NK-92 (cell line): ENCODE data around the gene IRF2.

Source experiments
- DNase-seq: peaks from one replicate; lab custom pipeline; 2025; ENCODE audit not compliant: unreplicated experiment; lab: John Stamatoyannopoulos, UW

Gene IRF2

DNA sequence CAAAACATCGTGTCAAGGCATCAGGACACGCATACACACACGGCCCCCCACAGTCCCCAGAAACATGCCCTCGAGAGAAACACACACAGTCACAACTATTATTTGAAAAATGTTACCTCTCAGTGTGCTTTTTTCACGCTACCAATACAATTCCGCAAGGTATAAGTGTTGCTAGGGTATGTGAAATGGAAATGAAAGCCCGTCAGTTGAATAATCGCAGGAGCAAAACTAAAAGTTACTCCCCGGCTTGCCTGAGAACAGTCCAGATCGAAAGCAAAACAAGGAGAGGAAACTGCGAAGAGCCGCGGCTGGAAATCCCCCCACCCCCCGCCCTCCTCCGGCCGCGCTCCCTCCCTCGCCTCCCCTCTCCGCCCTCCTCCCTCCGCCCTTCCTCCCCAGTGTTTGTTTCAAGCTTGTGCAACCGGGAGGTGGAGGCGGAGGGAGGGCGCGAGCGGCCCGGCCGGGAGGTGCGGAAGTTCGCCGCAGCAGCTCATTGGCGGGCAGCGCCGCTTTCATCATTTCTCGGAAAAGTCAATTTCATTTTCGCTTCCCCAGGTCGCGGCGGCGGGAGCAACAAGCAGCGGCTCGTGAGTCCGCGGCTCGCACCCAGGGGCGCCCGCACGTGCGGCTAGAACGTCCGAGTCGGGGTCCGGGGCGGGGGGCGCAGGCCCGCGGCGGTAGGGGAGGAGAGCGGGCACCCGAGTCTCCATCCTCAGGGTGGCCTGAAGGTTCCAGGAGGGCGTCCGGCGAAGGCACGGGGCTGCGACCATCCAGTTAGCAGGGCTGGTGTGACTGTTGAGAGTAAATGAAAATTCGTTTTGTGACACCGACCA lies at the start of gene IRF2:
Gene IRF2, minus strand, starts transcription at position 288 of the 833 bp plus-strand sequence. CDS start 45,486 bp downstream, outside the sequence.
- peak; percentile 84 for DNase-seq

DNA sequence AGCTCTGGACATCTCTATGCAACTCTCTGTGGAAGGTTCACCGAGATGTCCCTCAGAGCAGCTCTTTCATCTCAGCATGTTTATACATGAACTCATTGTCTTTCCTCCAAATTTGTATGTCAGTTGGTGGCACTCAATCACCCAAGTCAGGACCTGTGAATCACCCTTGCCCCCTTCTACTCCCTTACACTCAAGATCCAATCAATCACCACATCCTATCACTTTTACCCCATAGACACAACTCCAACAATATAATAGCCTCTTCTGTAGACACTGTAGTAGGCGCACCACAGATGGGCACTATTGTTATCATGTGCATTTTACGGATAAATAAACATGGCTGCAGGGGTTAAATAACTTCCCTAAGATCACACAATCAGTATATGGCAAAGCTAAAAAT lies 41.3 kb upstream of the IRF2 start:
- no peak for DNase-seq

DNA sequence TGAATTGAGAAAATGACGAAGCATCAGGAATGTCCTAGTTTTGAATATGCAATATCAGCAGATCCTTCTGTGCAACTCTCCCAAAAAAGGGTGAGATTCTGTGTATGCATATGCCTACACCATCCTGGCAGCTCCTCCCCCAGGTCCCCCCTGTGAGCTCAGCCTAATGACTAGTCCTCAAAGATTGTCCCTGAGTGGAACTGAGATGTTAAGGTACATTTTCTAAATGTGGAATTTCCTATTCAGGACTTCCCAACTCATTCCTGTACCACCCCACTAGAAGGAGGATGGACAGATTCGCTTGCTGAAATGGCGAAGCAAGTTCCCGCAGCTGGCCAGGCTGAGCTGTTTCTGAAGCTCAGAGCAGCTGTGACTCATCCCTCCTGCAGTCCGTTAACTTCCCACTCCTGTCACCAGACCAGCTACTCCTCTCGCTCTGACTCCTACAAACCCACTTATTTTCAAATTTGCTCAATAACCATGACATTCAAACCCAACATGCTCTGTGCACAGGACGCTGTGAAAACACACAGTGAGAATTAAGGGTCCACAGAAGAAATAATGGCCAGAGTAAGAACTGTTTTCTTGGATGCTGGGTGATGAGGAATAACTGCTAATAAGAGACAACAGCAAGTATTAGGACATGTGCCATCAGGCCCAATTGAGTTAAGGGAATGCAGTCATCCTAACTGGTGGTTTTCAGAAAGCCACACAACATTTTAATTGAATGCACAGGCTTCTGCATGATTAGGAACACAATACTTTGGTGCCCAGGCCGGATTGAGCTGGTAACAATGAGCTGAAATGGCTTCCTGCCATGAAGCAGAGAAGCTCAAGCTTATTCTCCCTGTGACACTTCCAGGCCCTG lies 40.0 kb upstream of the IRF2 start:
- no peak for DNase-seq

DNA sequence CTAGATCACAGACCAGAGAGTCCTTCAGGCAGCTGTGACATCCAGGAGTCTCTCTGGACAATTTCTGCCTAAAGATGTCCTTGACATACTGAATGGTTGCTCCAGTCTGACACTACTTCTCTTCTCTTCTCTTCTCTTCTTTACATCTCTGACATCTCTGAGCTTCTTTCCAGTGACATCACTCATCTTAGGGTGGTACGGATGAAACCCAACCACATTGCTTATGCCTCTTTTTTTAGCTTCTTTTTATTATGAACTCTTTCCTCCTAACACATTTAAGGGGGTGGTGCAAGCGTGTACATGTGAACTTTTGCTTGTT lies 39.4 kb upstream of the IRF2 start:
- no peak for DNase-seq

DNA sequence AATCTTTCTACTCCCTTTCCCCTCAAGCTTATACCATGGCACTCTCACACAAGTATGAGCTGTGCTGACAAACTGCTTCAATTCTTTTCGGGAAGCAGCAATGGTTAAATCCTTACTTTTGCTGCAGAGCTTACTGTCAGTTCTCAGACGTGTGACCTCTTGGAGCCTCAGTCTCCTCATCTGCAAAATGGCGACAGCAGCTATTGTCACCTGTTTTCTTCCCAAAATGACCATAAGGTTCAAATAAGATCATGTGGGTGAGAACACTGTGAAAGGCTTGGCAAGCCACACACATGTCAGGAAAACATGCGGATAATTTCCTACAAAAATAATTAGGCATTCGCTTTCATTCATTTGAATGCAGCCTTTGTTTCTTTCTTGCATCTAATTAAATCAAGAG lies 36.8 kb upstream of the IRF2 start:
- no peak for DNase-seq

DNA sequence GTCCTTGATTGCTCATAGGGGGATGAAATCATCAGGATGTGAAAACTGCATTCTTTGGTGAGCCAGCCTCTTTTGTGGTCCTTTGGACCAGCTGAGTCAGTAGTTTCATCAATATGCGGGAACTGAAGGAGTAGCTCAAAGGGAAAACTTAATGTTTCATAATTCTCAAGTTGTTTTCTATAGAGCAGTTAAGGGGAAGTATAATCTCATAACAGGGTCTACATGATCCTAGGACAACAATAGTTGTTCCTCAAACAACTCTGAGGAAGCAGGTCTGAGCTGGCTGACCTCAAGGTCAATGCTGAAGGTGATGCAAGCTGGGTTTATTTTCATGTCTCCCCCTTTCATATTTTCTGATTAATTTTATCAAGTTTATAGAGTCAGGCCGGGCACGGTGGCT lies 36.1 kb upstream of the IRF2 start:
- DNase-seq, result no peak

DNA sequence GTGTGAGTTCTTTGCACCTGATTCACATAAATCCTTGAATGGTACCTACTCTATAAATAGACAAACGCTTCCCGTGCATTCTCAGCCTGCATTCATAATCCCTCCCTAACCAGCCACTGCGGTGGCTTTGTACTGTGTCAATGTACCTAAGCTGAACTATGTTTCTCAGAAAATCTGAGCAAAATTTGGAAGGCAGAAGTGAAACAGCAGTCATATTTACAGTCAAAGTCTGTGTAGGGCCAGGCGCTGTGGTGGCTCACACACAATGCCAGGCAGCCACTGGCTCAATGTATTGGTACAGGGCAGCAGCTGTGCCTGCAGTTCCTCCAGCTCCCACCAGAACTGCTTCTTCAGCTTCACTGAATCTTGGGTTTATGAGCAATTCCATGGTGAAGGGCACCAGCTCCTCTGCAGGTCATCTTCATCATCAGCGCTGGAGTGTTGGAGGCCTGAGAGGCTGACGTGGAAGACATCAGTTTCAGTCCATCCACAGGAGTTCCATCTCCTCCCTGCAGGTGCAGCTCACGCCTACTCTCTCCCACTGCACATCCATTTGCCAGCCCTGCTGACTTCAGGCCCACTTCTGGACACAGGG lies 32.3 kb upstream of the IRF2 start:
- no peak for DNase-seq

DNA sequence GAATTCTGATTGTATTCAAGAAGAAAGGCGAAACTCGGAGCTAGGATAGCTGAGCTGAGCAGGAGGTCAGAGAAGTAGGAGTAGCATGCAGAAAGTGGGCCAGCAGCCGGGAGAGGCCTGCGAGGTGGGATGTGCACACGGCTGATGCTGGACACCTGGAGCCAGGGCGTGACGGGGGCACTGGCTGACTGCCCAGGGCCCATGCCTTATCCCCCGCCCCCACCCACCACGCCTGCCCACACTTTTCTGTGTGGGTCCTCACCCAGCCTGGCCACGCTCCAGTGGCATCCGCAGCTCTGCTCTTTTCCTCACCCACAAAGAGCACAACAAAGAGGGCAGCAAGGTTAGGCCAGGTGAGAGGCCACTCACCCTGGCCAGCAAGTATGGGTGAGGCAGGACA lies 30.0 kb upstream of the IRF2 start:
- DNase-seq, result no peak

DNA sequence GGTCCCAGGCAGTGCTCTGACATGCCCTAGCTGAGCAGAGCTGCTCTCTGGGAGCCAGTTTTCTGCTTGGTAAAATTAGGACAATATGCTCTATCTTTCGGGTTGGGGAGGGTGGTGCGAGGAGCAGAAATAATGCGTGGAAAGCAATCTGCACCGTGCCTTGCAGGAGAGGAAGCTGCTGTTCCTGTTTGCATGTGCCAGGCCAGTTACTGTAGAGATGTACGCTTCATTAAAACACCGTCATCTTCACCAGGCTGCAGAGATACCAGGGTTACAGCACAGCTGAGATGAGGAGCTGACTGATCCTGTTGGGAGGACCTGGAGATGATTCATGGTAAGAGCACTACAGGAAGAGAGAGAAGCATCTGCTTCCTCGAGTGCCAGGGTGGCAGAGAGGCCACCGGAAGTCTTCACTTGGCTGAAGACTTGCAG lies 29.5 kb upstream of the IRF2 start:
- DNase-seq, result no peak

DNA sequence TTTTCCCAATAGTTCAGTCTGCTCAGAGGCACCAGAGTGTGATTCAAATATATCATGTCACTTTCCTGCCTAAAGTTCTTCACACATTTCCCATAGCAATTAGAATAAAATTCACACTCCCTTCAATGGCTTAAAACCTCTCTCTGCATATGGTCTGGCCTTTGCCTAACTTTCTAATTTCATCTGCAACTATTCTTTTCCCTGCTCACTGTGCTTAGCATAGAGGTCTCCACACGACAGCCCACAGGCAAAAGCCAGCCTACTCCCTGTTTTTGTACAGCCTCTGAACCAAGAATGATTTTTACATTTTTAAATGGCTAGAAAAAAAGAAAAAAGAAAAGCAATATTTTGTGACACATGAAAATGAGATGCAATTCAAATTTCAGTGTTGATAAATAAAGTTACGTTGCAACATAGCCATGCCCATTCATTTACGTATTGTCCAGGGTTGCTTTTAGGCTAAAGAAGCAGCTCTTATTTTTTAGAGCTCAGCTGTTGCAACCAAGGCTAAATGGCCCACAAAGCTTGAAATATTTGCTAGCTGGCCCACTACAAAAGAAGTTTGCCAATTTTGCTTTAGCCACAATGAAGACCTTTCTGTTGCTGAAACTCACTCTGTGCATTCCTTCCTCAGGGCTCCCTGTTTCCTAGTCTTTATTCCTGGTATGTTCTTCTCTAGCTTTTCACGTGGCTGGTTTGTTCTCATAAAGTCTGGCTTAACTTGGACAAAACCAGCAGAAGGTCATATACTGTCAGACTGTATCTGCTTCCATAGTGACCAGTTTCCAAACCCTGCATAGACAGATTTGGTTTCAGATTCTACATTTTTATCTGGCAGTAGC lies 26.6 kb upstream of the IRF2 start:
- no peak for DNase-seq

DNA sequence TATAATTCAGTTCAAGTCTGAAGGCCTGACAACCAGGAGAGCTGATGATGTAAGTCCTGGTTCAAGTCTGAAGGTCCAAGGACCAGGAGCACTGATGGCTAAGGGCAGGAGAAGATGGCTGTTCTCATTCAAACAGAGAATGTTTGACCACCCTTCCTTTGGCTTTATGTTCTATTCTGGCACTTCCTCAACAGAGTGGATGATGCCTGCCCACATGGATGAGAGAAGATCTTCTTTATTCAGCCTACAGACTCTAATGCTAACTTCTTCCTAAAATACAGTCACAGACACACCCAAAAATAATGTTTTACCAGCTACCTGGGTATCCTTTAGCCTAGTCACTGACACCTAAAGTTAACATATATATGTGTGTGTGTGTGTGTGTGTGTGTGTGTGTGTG lies 25.6 kb upstream of the IRF2 start:
- DNase-seq, result no peak

DNA sequence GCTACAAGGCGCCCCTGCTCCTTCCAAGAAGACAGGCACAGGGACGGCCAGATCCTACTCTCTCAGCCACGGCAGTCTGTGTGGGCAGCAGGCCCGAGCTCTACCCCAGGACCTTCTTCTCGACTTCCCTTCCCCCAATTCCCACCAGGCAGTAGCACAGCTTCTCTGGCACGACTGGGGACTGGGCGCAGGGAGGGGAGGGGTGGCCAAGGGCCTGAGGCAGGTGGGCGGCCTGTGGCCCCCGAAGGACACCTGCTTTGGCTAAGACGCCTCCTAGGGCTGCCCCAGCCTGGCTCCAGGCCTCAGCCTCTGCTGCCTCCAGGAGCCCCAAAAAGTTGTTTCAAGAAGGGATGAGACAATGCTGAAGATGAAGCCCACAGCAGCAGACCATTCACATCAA lies 24.2 kb upstream of the IRF2 start:
- DNase-seq, result no peak

DNA sequence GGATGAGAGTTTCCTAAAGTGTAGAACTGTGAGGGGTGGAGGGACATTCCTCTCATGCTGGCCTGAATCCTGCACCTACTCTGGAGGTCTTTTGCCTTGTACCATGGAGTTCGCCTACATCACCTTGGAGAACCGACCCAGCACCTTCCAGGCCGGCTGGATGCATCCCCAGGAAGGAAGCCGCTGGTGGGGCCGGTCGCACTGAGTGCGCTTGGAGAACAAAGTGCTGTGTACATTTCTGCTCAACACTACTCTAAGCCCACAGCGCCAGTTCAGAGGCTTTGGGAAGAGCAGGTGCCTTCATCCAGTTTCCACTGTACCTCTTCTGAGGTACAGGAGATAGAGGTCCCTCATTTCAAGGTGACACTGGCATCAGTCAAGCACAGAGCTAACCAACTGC lies 15.4 kb upstream of the IRF2 start:
- DNase-seq, result no peak

DNA sequence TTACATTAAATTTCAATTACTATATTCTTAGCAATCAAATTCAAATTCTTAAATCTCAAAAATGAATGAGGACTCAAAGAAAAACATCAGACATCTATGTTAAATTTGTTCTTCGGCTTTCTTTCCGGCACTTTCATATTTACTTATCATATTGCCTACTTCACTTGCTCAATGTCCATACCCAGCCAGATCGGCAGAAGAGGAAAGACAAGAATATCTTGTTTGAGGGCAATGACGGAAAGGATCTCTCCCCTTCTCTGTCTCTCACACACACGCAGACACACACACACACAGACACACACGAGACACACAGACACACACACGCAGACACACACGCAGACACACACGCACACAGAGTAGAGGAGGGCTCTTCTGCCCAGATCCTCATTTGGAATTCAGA lies 13.2 kb upstream of the IRF2 start:
- DNase-seq, result no peak

DNA sequence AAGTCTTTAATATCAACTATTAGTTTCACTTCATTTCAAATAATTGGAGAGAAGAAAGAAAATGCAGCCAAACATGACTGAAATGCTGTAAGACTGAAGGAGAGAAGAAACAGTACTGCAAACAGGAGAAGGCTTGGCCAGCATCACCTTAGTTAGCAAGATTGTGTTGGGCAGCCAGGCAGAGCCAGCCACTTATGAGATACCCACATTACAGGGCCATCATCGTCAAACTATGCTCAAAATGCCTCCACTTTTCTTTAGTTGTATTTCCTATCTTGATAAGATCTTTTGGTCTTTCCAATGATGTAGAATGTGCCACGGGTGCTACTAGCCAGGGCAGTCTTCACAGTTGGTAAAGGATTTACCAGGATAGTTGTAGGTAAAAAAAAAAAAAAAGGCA lies 10.9 kb upstream of the IRF2 start:
- DNase-seq, result no peak

DNA sequence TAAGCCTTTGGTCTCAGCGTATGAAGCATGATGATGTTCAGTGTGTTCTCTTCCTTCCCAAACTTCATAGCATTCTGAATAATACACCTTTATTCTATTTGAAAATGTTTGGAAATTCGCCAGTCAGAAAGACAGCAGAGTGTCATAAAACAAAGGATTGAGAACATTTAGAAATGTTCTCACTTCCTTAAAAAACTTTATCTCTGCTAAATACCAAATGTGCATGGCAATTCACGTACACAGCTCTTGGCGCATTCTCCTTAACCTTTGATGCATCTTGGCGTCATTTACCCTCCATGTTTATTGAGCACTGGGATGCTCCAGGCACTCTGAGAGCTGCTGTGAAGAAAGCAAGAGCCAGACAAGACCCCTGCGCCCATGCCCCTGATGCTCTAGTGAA lies 7.2 kb upstream of the IRF2 start:
- no peak for DNase-seq

DNA sequence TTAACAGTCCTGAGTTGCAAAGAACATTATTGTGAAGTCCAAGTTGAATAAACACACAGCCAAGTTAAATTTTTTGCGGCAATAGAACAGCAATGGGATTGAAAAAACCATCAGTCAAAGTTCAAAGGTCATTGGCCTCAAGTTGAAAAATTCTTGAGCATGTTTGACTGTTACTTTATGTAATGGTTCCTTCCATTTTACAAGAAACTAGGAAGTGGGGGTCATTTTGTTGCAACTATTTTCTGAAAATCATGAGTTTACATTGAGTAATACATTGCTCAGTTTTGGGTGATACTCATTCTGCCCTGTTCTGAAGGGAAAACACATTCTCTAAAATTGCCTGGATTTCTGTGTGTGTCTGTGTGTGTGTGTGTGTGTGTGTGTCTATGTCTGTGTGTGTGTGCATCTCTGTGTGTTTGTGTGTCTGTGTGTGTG lies 5.2 kb upstream of the IRF2 start:
- no peak for DNase-seq

DNA sequence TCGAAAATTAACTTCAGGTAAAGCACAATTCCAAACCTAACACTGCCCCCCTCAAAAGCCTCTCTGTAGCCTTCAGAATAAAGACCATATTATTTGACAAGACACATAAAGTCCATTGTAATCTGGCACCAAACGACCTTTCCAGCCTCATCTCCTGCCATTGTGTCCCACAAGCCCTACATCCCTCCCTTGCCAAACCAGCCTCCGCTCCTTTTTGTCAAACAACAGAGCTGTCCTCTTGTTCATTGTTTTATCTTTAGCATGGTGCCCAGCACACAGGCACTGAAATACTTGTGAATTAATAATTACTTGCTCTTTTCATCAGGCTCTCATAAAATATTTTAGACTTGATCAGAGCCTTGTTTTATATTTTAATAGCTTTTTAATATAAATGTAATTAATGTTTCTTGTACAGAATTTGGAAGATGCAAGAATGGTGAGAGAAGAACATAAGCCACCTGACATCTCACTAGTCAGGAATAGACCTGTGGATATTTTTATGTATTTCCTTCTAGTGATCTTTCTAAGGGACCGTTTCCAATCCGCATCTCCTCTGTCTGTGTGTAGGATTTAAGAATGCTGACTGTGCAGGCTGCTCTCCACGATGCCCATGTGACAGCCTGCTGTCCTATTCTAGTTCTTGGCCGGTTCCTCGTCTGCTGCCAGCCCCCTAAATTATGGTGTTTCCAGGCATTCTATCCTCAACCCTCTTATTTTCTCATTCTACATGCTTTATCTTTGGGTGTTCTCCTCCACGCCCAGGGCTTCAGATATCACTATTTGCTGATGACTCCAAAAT lies 3.0 kb upstream of the IRF2 start:
- DNase-seq, result no peak

DNA sequence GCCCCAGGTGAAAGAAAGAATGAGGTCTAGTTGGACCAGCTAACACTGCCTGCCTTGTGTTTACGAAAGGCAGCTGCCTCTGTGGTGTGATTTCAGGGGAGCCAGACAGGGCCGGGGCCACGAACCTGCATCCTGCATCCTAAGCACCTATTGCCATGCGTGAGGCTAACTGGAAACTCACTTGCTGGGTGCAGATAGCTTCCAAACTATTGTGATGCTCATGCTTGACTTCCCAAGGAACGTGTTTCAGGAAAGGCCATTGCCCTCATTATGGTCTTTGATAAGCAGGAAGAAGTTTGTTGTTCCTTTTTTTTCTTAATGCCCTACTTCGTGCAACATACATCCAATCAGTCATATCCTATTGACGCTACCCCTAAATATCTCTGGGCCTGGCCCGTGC lies 2.3 kb upstream of the IRF2 start:
- no peak for DNase-seq

DNA sequence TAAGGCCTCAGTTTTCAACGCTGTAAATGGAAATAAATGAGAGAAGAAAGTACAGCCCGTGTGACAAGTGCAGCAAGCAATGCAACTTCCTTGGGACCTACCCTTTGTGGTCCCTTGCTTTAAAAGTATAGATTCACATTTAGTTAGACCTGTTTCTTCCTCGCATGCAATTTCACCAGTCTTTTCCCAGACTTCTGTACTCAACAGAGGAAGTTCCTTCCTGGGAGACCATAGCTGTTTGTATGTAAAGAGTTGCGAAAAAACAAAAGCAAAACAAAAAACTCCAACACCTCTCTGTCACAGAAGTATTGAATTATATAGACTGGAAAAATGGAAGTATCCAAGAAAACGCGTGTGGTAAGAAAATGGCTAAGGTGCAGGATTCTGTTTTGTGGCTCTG lies 1.1 kb upstream of the IRF2 start:
- no peak for DNase-seq
